Measurements from ENCODE around the gene ALKBH3.

The ALKBH3 gene

DNA sequence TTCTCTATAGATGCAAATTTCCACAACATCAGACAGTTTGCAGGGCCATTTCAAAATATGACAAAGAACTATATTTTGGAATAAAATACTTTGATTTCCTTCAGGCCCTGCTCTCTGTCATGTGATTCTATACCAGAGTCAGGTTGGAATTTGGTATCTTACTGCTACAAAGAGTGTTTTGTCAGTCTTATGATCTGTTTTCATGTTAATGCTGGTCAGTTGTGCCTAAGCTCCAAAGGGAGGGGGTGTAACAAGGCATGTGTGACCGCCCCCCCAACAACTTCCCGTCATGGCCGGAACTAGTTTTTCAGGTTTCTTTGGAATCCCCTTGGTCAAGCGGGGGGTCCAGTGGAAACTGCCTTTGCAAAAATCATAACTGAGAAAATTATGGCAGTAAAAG lies 76.9 kb downstream of the ALKBH3 start:
- TF ChIP-seq, protein P1, sequence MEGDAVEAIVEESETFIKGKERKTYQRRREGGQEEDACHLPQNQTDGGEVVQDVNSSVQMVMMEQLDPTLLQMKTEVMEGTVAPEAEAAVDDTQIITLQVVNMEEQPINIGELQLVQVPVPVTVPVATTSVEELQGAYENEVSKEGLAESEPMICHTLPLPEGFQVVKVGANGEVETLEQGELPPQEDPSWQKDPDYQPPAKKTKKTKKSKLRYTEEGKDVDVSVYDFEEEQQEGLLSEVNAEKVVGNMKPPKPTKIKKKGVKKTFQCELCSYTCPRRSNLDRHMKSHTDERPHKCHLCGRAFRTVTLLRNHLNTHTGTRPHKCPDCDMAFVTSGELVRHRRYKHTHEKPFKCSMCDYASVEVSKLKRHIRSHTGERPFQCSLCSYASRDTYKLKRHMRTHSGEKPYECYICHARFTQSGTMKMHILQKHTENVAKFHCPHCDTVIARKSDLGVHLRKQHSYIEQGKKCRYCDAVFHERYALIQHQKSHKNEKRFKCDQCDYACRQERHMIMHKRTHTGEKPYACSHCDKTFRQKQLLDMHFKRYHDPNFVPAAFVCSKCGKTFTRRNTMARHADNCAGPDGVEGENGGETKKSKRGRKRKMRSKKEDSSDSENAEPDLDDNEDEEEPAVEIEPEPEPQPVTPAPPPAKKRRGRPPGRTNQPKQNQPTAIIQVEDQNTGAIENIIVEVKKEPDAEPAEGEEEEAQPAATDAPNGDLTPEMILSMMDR (conservative IDR thresholded peaks at IDR 0.05), result no peak
- no peak overlapping the region for H3K27ac ChIP-seq

DNA sequence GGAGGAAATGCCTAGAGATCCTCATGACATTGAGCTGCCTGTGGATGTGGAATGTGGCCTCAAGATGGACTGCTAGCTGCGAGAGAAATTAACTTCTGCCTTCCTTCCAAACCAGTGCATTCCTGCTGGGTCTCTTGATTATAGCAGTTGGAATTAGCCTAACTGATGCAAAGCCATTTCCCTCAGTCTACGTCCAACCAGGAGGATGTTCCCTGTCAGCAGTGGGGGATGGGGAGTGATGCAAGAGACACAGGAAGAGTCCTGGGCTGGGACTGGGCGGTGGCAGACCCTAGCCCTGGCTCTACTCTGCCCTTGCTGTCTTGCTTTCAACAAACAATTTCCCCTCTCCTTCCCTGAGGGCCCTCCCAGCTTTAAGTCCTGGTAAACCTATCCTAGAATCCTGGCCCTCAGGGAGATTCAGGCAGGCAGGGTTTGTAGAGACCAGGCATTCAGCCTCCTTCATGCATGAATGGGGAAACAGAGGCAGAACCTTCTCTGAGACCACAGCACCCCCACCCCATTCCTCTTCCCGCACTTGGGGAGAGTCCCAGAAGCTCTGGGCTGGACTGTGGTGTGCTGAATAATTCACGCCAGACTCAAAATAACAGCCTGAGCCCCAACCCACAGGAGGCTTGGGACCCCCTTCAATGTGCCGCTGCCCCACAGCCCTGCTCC lies 78.8 kb downstream of the ALKBH3 start:
- TF ChIP-seq, protein P1 (conservative IDR thresholded peaks at IDR 0.05), result no peak
- no peak overlapping the region for H3K27ac ChIP-seq

DNA sequence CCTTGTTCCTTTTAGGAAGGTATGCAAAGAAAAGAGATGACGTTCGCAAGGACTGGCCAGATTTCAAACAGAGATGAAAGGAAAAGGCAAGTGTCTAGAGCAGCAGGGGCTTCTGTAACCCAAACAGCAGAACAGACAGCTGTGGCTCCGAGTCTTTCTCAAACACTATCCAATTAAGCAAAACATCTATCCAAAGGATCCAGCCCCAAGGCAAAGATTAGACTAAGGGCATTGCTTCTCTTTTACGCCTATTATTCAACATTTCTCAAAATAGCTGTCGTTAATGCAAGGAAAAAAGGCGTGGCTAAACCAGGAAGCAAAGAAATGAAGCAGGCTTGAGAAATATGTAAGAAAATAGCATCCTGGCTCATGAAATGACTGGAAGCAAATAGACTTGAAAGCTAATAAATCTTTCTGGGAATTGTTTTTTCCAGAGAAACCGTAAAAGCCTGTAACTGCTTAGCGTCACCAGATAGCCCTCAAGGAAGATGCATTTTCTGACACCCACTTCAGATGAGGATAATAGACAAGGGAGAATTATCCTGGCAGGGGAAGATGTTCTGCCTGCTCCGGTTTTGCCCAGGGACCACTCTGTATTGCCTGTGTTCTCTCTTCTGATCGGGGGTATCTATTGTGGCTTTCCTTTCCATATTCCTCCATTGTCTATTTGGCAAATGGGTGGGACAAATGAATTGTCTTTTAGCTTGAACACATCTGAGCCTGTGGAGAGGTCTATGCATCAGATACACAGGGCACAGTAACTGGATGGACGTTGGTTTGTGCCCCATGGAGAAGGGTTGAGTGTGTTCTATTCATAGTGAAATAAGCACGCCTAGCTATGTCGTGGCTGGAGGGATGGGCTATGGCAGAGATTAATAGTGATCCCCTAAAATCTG lies 82.0 kb downstream of the ALKBH3 start:
- no peak overlapping the region for H3K27ac ChIP-seq
- TF ChIP-seq, protein P1 (conservative IDR thresholded peaks at IDR 0.05), result no peak

DNA sequence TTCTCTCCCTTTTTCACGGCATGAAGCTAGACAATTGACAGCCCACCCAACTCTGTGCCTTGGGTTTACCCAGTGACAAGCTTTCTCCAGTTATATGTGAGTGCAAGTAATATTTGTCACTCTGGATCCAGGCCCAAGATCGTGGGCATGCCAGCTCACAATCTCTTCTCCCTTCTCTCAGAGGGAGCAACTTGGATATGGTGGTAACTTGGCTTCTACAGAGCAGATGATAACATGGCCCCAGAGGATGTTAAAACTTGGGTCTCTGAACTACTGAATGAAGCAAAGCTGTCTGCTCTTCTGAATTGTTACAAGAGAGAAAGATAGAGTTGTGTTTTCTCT lies 82.6 kb downstream of the ALKBH3 start:
- no peak overlapping the region for H3K27ac ChIP-seq
- TF ChIP-seq, protein P1 (conservative IDR thresholded peaks at IDR 0.05), result no peak

DNA sequence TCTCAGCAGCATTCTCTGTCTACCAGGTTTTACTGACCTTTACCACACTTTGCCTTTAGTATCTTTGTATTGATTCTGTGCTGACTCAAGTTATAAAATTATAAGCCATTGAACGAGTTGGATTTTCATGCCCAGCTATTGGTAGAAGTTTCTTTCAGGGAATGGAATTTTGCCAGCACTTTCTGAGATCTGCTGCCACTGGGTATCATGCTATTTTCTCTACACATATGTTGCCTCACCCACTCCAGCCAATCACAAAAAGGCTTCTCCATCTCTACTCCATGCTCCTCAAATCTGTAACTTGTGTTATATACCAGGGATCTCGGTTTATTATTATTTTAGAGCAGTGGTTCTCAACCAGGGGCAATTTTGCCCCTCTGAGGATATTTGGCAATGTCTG lies 87.0 kb downstream of the ALKBH3 start:
- TF ChIP-seq, protein P1 (conservative IDR thresholded peaks at IDR 0.05), result no peak
- no peak overlapping the region for H3K27ac ChIP-seq

DNA sequence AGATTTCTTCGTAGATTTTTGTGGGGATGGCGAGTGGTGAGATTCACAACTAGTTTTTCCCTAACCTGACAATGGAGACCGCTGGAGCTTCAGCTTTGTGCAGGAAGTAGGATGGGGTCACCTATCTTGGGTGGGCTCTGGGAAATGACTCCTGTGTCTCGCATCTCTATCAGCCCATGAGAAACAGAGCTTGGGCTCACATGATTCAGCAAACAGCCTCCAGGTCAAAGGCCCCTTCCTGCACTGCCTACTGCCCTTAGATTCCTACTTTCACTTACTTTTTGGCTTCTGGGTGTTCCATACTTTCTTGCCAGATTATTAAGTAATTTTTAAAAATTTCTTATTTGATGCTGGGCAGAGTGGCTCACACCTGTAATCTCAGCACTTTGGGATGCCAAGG lies 88.1 kb downstream of the ALKBH3 start:
- no peak overlapping the region for H3K27ac ChIP-seq
- TF ChIP-seq, protein P1 (conservative IDR thresholded peaks at IDR 0.05), result no peak

DNA sequence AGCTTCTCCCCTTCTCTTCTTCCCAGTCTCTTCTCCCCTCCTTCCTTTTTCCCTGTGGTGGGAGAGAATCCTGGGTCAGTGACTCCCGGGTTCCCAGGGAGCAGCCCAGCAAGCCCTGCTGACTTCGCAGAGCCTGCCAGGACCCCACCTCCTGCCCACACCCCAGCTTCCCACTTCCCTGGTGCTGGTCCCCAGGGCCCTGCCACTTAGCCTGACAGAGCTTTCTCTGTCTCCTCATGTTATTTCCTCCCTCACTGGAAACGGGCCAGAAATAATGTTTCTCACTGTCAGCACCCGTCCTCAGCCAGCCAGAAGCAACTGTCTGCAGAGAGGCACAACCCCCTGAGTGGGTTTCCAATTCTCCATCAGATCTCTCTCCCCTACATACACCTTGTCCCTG lies 88.9 kb downstream of the ALKBH3 start:
- H3K27ac ChIP-seq, result no peak overlapping the region
- TF ChIP-seq, protein P1 (conservative IDR thresholded peaks at IDR 0.05), result no peak

Data from VCaP (cell line).